ENCODE data around the gene HIPK4.

Gene HIPK4

GRCh38 chr19:40418040-40418439, 28.1 kb upstream of the HIPK4 start:
- H3K4me2 ChIP-seq (ENCODE audit: low read length): no peak overlapping the region
- no peak overlapping the region for H3K18ac ChIP-seq (ENCODE audit: low read length)
- H3K9ac ChIP-seq (ENCODE audit: low read length): no peak overlapping the region
- peaks cover 13% of the 10 kb centered on the region for H3K79me1 ChIP-seq (ENCODE audit: low read length)
- peaks cover 10 to 16% of the 10 kb centered on the region in 2 experiments for H3K4me1 ChIP-seq (ENCODE audit: control insufficient read depth in 1 of 2, insufficient read depth in 2 of 2, low read length in 2 of 2)
- H3K27ac ChIP-seq (ENCODE audit: low read depth, low read length): no peak overlapping the region
- no peak overlapping the region for H3K4me3 ChIP-seq (ENCODE audit: low read depth, low read length)
- no CpG with 5 or more reads among the region's 3 CpGs for WGBS (ENCODE audit: extremely low coverage, insufficient coverage, insufficient read length)
- H2BK120ac ChIP-seq (ENCODE audit: insufficient read depth, low read length, poor library complexity): no peak overlapping the region
- H3K14ac ChIP-seq (ENCODE audit: low read length): no peak overlapping the region
- H4K8ac ChIP-seq (ENCODE audit: low read depth, low read length): no peak overlapping the region
- H2BK5ac ChIP-seq (ENCODE audit: low read depth, low read length, poor library complexity): no peak overlapping the region
- no peak for DNase-seq
- H2AK5ac ChIP-seq (ENCODE audit: low read length): no peak overlapping the region
- H3K27me3 ChIP-seq (ENCODE audit: insufficient read depth, low read length): no peaks in the 10 kb centered on the region
- no peak overlapping the region for H2BK12ac ChIP-seq (ENCODE audit: low read length)
- H4K12ac ChIP-seq (ENCODE audit: low read depth, low read length): no peak overlapping the region
- no peak overlapping the region for H3K4ac ChIP-seq (ENCODE audit: low read depth, low read length)
- H3K9me3 ChIP-seq (ENCODE audit: insufficient read depth, low read depth, low read length): no peaks in the 10 kb centered on the region
- H3K79me2 ChIP-seq (ENCODE audit: control insufficient read depth, insufficient read depth, low read length, poor library complexity): peaks cover 2% of the 10 kb centered on the region
- H4K91ac ChIP-seq (ENCODE audit: low read depth, low read length): no peak overlapping the region
- no peak overlapping the region for H2AFZ ChIP-seq (ENCODE audit: insufficient read depth, low read length, poor library complexity)
- H3K23ac ChIP-seq (ENCODE audit: low read length): no peak overlapping the region
- H3K36me3 ChIP-seq (ENCODE audit: control insufficient read depth in 1 of 2, insufficient read depth in 2 of 2, low read length in 2 of 2): peaks cover 7% of the 10 kb centered on the region in 2 experiments

- H3K4me2 ChIP-seq (ENCODE audit: low read length): no peak overlapping the region
- peak overlapping the region; percentile 67 for H2AK5ac ChIP-seq (ENCODE audit: low read length)
- H3K14ac ChIP-seq (ENCODE audit: low read length): no peak overlapping the region
- H3K27me3 ChIP-seq (ENCODE audit: insufficient read depth, low read length): no peaks in the 10 kb centered on the region
- H3K4me1 ChIP-seq (ENCODE audit: control insufficient read depth in 1 of 2, insufficient read depth in 2 of 2, low read length in 2 of 2): peaks cover 8 to 12% of the 10 kb centered on the region in 2 experiments
- no peak overlapping the region for H3K27ac ChIP-seq (ENCODE audit: low read depth, low read length)
- H3K36me3 ChIP-seq (ENCODE audit: control insufficient read depth in 1 of 2, insufficient read depth in 2 of 2, low read length in 2 of 2): peaks cover 2 to 3% of the 10 kb centered on the region in 2 experiments
- peaks cover 1% of the 10 kb centered on the region for H3K79me2 ChIP-seq (ENCODE audit: control insufficient read depth, insufficient read depth, low read length, poor library complexity)
- no peak for DNase-seq
- H3K4ac ChIP-seq (ENCODE audit: low read depth, low read length): peak overlapping the region; percentile 6
- no CpG with 5 or more reads among the region's 4 CpGs for WGBS (ENCODE audit: extremely low coverage, insufficient coverage, insufficient read length)
- H3K9me3 ChIP-seq (ENCODE audit: insufficient read depth, low read depth, low read length): no peaks in the 10 kb centered on the region
- H2AFZ ChIP-seq (ENCODE audit: insufficient read depth, low read length, poor library complexity): peak overlapping the region; percentile 17
- no peak overlapping the region for H2BK120ac ChIP-seq (ENCODE audit: insufficient read depth, low read length, poor library complexity)
- H2BK12ac ChIP-seq (ENCODE audit: low read length): peak overlapping the region; percentile 63
- H4K8ac ChIP-seq (ENCODE audit: low read depth, low read length): peak overlapping the region; percentile 50
- H4K91ac ChIP-seq (ENCODE audit: low read depth, low read length): peak overlapping the region; percentile 20
- no peak overlapping the region for H3K9ac ChIP-seq (ENCODE audit: low read length)
- peak overlapping the region; percentile 47 for H2BK5ac ChIP-seq (ENCODE audit: low read depth, low read length, poor library complexity)
- peaks cover 13% of the 10 kb centered on the region for H3K79me1 ChIP-seq (ENCODE audit: low read length)
- H3K23ac ChIP-seq (ENCODE audit: low read length): no peak overlapping the region
- H3K18ac ChIP-seq (ENCODE audit: low read length): no peak overlapping the region
- H4K12ac ChIP-seq (ENCODE audit: low read depth, low read length): no peak overlapping the region
- no peak overlapping the region for H3K4me3 ChIP-seq (ENCODE audit: low read depth, low read length)
Measured at GRCh38 chr19:40417643-40417981, 27.6 kb upstream of the HIPK4 start.

GRCh38 chr19:40416918-40417642, 27.1 kb upstream of the HIPK4 start:
- Histone ChIP-seq H4K8ac (ENCODE audit: low read depth, low read length) (peak overlapping the region; percentile 50), H4K12ac (ENCODE audit: low read depth, low read length) (peak overlapping the region; percentile 52), H3K4me3 (ENCODE audit: low read depth, low read length) (no peak overlapping the region), H2AFZ (ENCODE audit: insufficient read depth, low read length, poor library complexity) (peak overlapping the region; percentile 17), H3K4ac (ENCODE audit: low read depth, low read length) (peak overlapping the region; percentile 6), H3K9ac (ENCODE audit: low read length) (no peak overlapping the region), H3K9me3 (ENCODE audit: insufficient read depth, low read depth, low read length) (peaks cover under 1% of the 10 kb centered on the region), H3K36me3 (ENCODE audit: control insufficient read depth in 1 of 2, insufficient read depth in 2 of 2, low read length in 2 of 2) (no peaks in the 10 kb centered on the region), H3K4me1 (ENCODE audit: control insufficient read depth in 1 of 2, insufficient read depth in 2 of 2, low read length in 2 of 2) (peaks cover 8 to 10% of the 10 kb centered on the region in 2 experiments), H3K18ac (ENCODE audit: low read length) (peak overlapping the region; percentile 30), H3K27me3 (ENCODE audit: insufficient read depth, low read length) (no peaks in the 10 kb centered on the region), H4K91ac (ENCODE audit: low read depth, low read length) (peak overlapping the region; percentile 20), H3K27ac (ENCODE audit: low read depth, low read length) (no peak overlapping the region), H3K23ac (ENCODE audit: low read length) (no peak overlapping the region), H2AK5ac (ENCODE audit: low read length) (peak overlapping the region; percentile 67), H3K79me1 (ENCODE audit: low read length) (peaks cover 13% of the 10 kb centered on the region), H2BK12ac (ENCODE audit: low read length) (peak overlapping the region; percentile 63), H3K14ac (ENCODE audit: low read length) (peak overlapping the region; percentile 57), H3K4me2 (ENCODE audit: low read length) (no peak overlapping the region), H2BK120ac (ENCODE audit: insufficient read depth, low read length, poor library complexity) (no peak overlapping the region), H2BK5ac (ENCODE audit: low read depth, low read length, poor library complexity) (peak overlapping the region; percentile 47), H3K79me2 (ENCODE audit: control insufficient read depth, insufficient read depth, low read length, poor library complexity) (peaks cover 1% of the 10 kb centered on the region)
- no CpG with 5 or more reads among the region's 16 CpGs for WGBS (ENCODE audit: extremely low coverage, insufficient coverage, insufficient read length)
- DNase-seq: peak in 1 of 2 donors; percentile 18

- Histone ChIP-seq H3K4ac (ENCODE audit: low read depth, low read length) (no peak overlapping the region), H3K79me1 (ENCODE audit: low read length) (peaks cover 9% of the 10 kb centered on the region), H3K79me2 (ENCODE audit: control insufficient read depth, insufficient read depth, low read length, poor library complexity) (no peaks in the 10 kb centered on the region), H4K91ac (ENCODE audit: low read depth, low read length) (no peak overlapping the region), H3K14ac (ENCODE audit: low read length) (no peak overlapping the region), H3K27me3 (ENCODE audit: insufficient read depth, low read length) (no peaks in the 10 kb centered on the region), H3K9me3 (ENCODE audit: insufficient read depth, low read depth, low read length) (peaks cover 2% of the 10 kb centered on the region), H2AK5ac (ENCODE audit: low read length) (no peak overlapping the region), H3K18ac (ENCODE audit: low read length) (no peak overlapping the region), H3K27ac (ENCODE audit: low read depth, low read length) (no peak overlapping the region), H4K12ac (ENCODE audit: low read depth, low read length) (no peak overlapping the region), H2BK120ac (ENCODE audit: insufficient read depth, low read length, poor library complexity) (no peak overlapping the region), H4K8ac (ENCODE audit: low read depth, low read length) (no peak overlapping the region), H3K36me3 (ENCODE audit: control insufficient read depth in 1 of 2, insufficient read depth in 2 of 2, low read length in 2 of 2) (no peaks in the 10 kb centered on the region), H3K4me3 (ENCODE audit: low read depth, low read length) (no peak overlapping the region), H3K4me2 (ENCODE audit: low read length) (no peak overlapping the region), H3K4me1 (ENCODE audit: control insufficient read depth in 1 of 2, insufficient read depth in 2 of 2, low read length in 2 of 2) (peaks cover 8 to 10% of the 10 kb centered on the region in 2 experiments), H2AFZ (ENCODE audit: insufficient read depth, low read length, poor library complexity) (no peak overlapping the region), H3K23ac (ENCODE audit: low read length) (no peak overlapping the region), H2BK5ac (ENCODE audit: low read depth, low read length, poor library complexity) (no peak overlapping the region), H3K9ac (ENCODE audit: low read length) (no peak overlapping the region), H2BK12ac (ENCODE audit: low read length) (no peak overlapping the region)
- no peak for DNase-seq
- WGBS (ENCODE audit: extremely low coverage, insufficient coverage, insufficient read length): no CpG with 5 or more reads among the region's 2 CpGs
Measured at GRCh38 chr19:40415768-40416167, 25.8 kb upstream of the HIPK4 start.

All from trophoblast cell (in vitro differentiated cells and primary cell).